Spleen (tissue), 11 donors: ENCODE results near the gene DEK. TPM values are rescaled to one million over a fixed set of nuclear protein-coding genes. Genes with fewer than 3 reads are reported as not detected.

ENCODE experiments used
- DNase-seq: peaks from one replicate; pipeline ENCODE4 v3.0.0-alpha.2; 2020
- H3K27ac ChIP-seq, 8 donors: fragments of 200-600 bp; sonication (generic) in 7 of 8; 1 replicate in 4 of 8; 2 replicates in 4 of 8; pipeline versions ENCODE4 v1.5.0 to v1.8.0; 2016 to 2021; ENCODE audit warnings: inconsistent platforms in 4 of 8, mild to moderate bottlenecking in 4 of 8, moderate library complexity in 1 of 8
- H3K27me3 ChIP-seq, 7 donors: fragments of 200-600 bp; sonication (generic) in 6 of 7; replicated peaks in 1 of 7; 1 replicate in 4 of 7; 2 replicates in 3 of 7; pipeline versions ENCODE4 v1.5.0 to v1.8.0; 2016 to 2021; ENCODE audit warnings: inconsistent platforms in 3 of 7, mild to moderate bottlenecking in 1 of 7
- H3K36me3 ChIP-seq, 6 donors: fragments of 200-600 bp; sonication (generic) in 5 of 6; 1 replicate in 4 of 6; 2 replicates in 2 of 6; pipeline versions ENCODE4 v1.5.0 to v1.8.0; 2016 to 2021; ENCODE audit warnings: inconsistent platforms in 2 of 6
- H3K4me1 ChIP-seq, 6 donors: fragments of 200-600 bp; sonication (generic) in 5 of 6; 1 replicate in 3 of 6; 2 replicates in 3 of 6; pipeline versions ENCODE4 v1.5.0 to v1.8.0; 2016 to 2021; ENCODE audit warnings: inconsistent platforms in 3 of 6
- H3K4me3 ChIP-seq, 8 donors: fragments of 200-600 bp; sonication (generic) in 7 of 8; 1 replicate in 4 of 8; 2 replicates in 4 of 8; pipeline versions ENCODE4 v1.5.0 to v1.8.0; 2016 to 2021; ENCODE audit warnings: inconsistent platforms in 4 of 8, mild to moderate bottlenecking in 4 of 8, moderate library complexity in 2 of 8
- H3K9me3 ChIP-seq, 8 donors: fragments of 200-600 bp; sonication (generic) in 7 of 8; 1 replicate in 4 of 8; 2 replicates in 4 of 8; pipeline versions ENCODE4 v1.5.0 to v1.8.0; 2016 to 2021; ENCODE audit warnings: inconsistent platforms in 4 of 8
- POLR2A ChIP-seq, 3 donors: fragments of 450-650 bp; IDR thresholded peaks; one replicate each; pipeline ENCODE4 v1.5.1; 2017; ENCODE audit warnings: antibody characterized with exemption in 3 of 3, mild to moderate bottlenecking in 1 of 3
- POLR2AphosphoS5 ChIP-seq, 3 donors: sonication (generic); formaldehyde crosslinking; IDR thresholded peaks; one replicate each; pipeline ENCODE4 v1.5.1; 2017; ENCODE audit warnings: antibody characterized with exemption in 3 of 3
- WGBS, 5 donors: extraction: QIAGEN DNeasy Blood & Tissue Kit in 3 of 5; methylation state at CpG; one replicate each; pipeline versions ENCODE4 v1.1.5 to v1.1.7; 2013 to 2018; 5-methylcytosine and 5-hydroxymethylcytosine counted together
- intact Hi-C: fragments of 100-400 bp; cut with DNase I; formaldehyde crosslinking; loops from one replicate; pipeline ENCODE4 v1.15.0; 2023; ENCODE audit warnings: low total_unique reads
- polyA plus RNA-seq, 3 donors: library from polyadenylated mRNA; stranded (reverse); fragments of 200-250 nt; gene quantifications; one replicate each; pipeline ENCODE4 v1.2.1, GENCODE V29; 2013
- total RNA-seq, 7 donors: library from RNA; depleted of rRNA in 3 of 7; stranded (reverse); fragments of >200 nt in 3 of 7; fragmentation: NEBNext Ultra II Directional in 4 of 7; extraction: Animal tissue kit (Norgen Biotek cat#: 25700) in 4 of 7; gene quantifications; one replicate each; pipeline versions ENCODE4 v1.1.0 to v1.2.1, GENCODE V29; 2016 to 2021
- TF ChIP-seq, protein P1 (sequence below), 11 experiments: fragments of 200-600 bp in 7 of 11; fragments of 450-650 bp in 4 of 11; sonication (generic) in 4 of 11; IDR thresholded peaks in 8 of 11; conservative IDR thresholded peaks in 3 of 11; 1 replicate in 7 of 11; 2 replicates in 4 of 11; pipeline versions ENCODE4 v1.4.0 to v1.8.0; 2016 to 2021; ENCODE audit warnings: antibody characterized with exemption in 11 of 11, inconsistent platforms in 4 of 11, mild to moderate bottlenecking in 1 of 11
- donor health status: healthy with polysubstance abuse.
- donor health status: DM: no; HTN: no; CAD: no; lungs with moderate emphysema.
- donor health status: DM: no; HTN: no; CAD: no.
- donor health status: Bipolar disorder and iron deficiency.
- donor health status: healthy.
- donor health status: DM: no; HTN: no; CAD: no.
- donor health status: DM: yes; HTN: yes; CAD: no.

Gene DEK
- total and polyA plus RNA-seq, 10 donors = 27.4 to 133 (median 73.9) TPM

DNA sequence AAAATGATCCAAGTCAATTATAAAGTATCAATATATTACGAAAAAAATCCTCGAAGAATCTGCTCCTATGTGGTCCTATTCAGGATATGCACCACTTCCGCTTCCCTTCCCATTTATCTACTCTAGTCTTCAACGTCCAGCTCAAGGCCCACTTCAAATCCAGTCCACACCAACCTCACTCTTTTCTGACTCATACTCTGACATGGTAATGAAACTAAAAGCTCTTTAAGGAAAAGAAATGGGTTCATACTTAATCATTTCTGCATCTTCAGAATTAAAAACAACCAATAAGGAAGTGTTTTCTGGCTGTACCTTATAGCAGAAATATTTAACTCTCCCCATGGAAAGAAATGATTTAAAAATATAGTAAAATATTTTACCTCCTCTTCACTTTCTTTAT lies 15.1 kb downstream of the DEK start:
- H3K4me3 ChIP-seq = no peak overlapping the region
- H3K9me3 ChIP-seq = no peaks in the 10 kb centered on the region
- TF ChIP-seq POLR2A (IDR thresholded peaks at IDR 0.05) (no peak), POLR2AphosphoS5 (IDR thresholded peaks at IDR 0.05) (no peak)
- TF ChIP-seq, protein P1, sequence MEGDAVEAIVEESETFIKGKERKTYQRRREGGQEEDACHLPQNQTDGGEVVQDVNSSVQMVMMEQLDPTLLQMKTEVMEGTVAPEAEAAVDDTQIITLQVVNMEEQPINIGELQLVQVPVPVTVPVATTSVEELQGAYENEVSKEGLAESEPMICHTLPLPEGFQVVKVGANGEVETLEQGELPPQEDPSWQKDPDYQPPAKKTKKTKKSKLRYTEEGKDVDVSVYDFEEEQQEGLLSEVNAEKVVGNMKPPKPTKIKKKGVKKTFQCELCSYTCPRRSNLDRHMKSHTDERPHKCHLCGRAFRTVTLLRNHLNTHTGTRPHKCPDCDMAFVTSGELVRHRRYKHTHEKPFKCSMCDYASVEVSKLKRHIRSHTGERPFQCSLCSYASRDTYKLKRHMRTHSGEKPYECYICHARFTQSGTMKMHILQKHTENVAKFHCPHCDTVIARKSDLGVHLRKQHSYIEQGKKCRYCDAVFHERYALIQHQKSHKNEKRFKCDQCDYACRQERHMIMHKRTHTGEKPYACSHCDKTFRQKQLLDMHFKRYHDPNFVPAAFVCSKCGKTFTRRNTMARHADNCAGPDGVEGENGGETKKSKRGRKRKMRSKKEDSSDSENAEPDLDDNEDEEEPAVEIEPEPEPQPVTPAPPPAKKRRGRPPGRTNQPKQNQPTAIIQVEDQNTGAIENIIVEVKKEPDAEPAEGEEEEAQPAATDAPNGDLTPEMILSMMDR (IDR thresholded peaks at IDR 0.05 in 8 of 11, conservative IDR thresholded peaks at IDR 0.05 in 3 of 11) = no peak
- 79 to 89% (median 81%) methylated on average over 4 of the region's 4 CpGs for WGBS, 5 donors
- peaks cover 0 to 8% (median 0%) of the 10 kb centered on the region in 6 donors for H3K4me1 ChIP-seq
- intact Hi-C loops = no loop called here
- H3K27me3 ChIP-seq = no peaks in the 10 kb centered on the region
- DNase-seq = no peak
- H3K36me3 ChIP-seq = peaks cover 2 to 100% (median 47%) of the 10 kb centered on the region in 6 donors
- no peak overlapping the region for H3K27ac ChIP-seq

DNA sequence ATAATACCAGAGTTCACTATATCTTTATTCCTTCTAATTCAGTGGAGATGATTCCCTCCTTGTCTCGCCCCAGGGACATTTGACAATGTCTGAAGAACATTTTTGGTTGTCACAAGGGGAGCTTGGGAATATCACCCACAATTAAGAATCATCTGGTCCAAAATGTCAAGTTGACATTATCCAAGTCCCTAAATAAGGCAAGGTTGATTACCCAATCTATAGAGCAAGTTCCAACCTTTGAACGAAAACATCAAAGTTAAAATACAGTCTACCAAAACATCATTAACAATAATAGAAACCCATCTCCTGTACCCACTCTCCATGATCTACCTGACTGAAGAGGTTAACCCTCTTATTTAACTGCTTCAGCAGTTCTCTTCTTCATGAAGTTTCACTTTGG lies 15.6 kb downstream of the DEK start:
- no peaks in the 10 kb centered on the region for H3K27me3 ChIP-seq
- 93 to 100% (median 96%) methylated on average over 2 of the region's 2 CpGs for WGBS, 5 donors
- intact Hi-C loops = no loop called here
- no peak for DNase-seq
- no peaks in the 10 kb centered on the region for H3K9me3 ChIP-seq
- H3K4me1 ChIP-seq = peaks cover 0 to 8% (median 0%) of the 10 kb centered on the region in 6 donors
- no peak overlapping the region for H3K27ac ChIP-seq
- H3K36me3 ChIP-seq = peaks cover 2 to 100% (median 45%) of the 10 kb centered on the region in 6 donors
- TF ChIP-seq, protein P1 (IDR thresholded peaks at IDR 0.05 in 8 of 11, conservative IDR thresholded peaks at IDR 0.05 in 3 of 11) = no peak
- no peak for TF ChIP-seq POLR2AphosphoS5 (IDR thresholded peaks at IDR 0.05)
- no peak for TF ChIP-seq POLR2A (IDR thresholded peaks at IDR 0.05)
- no peak overlapping the region for H3K4me3 ChIP-seq

DNA sequence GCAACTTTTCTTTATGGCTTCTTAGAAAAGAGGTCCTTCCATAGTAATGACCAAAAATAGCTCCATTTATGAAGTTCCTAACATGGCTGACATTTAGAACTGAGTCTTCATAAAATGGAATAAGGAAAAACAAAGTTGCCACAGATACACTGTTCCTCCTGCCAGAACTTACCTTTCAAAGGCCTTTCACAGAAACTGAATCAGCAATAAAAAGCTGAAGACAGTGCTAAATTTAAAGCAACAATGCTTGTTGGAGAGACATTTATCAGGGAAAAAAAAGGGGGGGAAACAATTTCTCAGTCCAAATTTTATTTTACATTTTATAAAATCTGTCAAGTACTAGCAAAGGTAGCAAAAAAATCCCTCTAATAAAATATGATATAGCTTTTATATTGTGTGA lies 17.3 kb downstream of the DEK start:
- Histone ChIP-seq H3K36me3 (peaks cover 2 to 100% (median 52%) of the 10 kb centered on the region in 6 donors), H3K9me3 (no peaks in the 10 kb centered on the region), H3K4me1 (peaks cover 0 to 3% (median 0%) of the 10 kb centered on the region in 6 donors), H3K4me3 (no peak overlapping the region), H3K27me3 (no peaks in the 10 kb centered on the region), H3K27ac (no peak overlapping the region)
- TF ChIP-seq, protein P1 (IDR thresholded peaks at IDR 0.05 in 8 of 11, conservative IDR thresholded peaks at IDR 0.05 in 3 of 11) = no peak
- TF ChIP-seq POLR2AphosphoS5 (IDR thresholded peaks at IDR 0.05) = no peak
- no peak for TF ChIP-seq POLR2A (IDR thresholded peaks at IDR 0.05)
- intact Hi-C loops = no loop called here
- DNase-seq = no peak

DNA sequence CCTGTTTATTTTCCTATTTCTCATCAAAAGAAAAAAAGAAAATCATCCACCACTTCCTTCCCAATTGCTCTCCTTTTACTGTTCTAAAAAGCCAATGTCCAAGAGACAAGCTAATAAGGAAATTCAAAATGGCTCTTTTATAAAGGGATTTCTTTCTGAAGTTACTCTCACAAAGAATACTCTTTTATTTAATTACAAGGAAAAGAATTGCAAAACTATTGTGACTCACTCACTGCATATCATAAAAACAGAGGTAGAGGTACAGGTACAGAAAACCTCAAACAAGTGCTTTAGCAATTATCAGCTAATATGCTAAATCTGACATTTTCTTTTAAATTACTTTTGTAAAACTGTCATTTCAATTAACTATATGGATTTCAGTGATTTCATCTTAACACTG lies 18.1 kb downstream of the DEK start:
- H3K36me3 ChIP-seq = peaks cover 2 to 100% (median 49%) of the 10 kb centered on the region in 6 donors
- H3K9me3 ChIP-seq = no peaks in the 10 kb centered on the region
- no peaks in the 10 kb centered on the region for H3K27me3 ChIP-seq
- no peak overlapping the region for H3K4me3 ChIP-seq
- no peak overlapping the region for H3K27ac ChIP-seq
- no peak for DNase-seq
- no peak for TF ChIP-seq POLR2AphosphoS5 (IDR thresholded peaks at IDR 0.05)
- no peak for TF ChIP-seq POLR2A (IDR thresholded peaks at IDR 0.05)
- TF ChIP-seq, protein P1 (IDR thresholded peaks at IDR 0.05 in 8 of 11, conservative IDR thresholded peaks at IDR 0.05 in 3 of 11) = no peak
- peaks cover 0 to 3% (median 0%) of the 10 kb centered on the region in 6 donors for H3K4me1 ChIP-seq
- intact Hi-C loops = no loop called here
